Measurements from ENCODE around the gene ABRACL. TPM values are rescaled to one million over a fixed set of nuclear protein-coding genes. Genes with fewer than 3 reads are reported as not detected.

The ABRACL gene
- total and polyA plus RNA-seq, 2 of the 8 experiments (the other 6 are each of a cell fraction or from before 2014, with no cell fraction given) = 103 to 167 TPM

DNA sequence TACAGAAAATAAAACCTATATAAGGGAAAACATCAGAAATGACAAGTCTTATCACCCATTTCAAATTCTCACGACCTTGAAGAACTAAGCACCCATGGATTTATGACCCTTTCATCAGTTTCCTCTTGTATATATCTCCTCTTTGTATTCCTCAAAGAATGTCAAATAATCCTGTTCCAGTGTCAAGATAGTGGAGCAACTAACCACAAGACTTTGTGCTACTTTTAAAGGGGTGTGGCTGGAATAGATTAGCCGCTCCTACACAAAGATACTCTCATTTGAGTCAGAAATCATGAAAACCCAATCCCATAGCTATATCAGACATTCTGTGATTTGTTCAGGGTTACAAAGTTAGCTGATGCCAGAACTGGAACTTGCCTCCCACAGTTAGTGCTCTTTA, 47.1 kb upstream of the ABRACL start:
- Histone ChIP-seq H3K79me1 (ENCODE audit: low read depth, low read length) (peaks cover 8% of the 10 kb centered on the region), H3K4me2 (ENCODE audit: insufficient read depth in 1 of 2, low read depth in 2 of 2, low read length in 2 of 2) (no peak overlapping the region), H3K27me3 (replicated peaks in 1 of 4; ENCODE audit: control insufficient read depth in 3 of 4, extremely low read depth in 1 of 4, insufficient read depth in 3 of 4, low read length in 3 of 4) (no peaks in the 10 kb centered on the region), H3K27ac (ENCODE audit: low read depth, low read length) (no peak overlapping the region), H3K4me1 (replicated peaks in 1 of 4; ENCODE audit: control insufficient read depth in 3 of 4, insufficient read depth in 4 of 4, low read length in 3 of 4) (peaks cover 2 to 22% (median 10%) of the 10 kb centered on the region in 4 experiments; a peak in 4 of 7 replicates), H4K8ac (ENCODE audit: extremely low read depth, insufficient read depth, low read length) (no peak overlapping the region), H2BK15ac (ENCODE audit: low read length) (no peak overlapping the region), H2BK20ac (ENCODE audit: low read length) (no peak overlapping the region), H3K79me2 (ENCODE audit: control insufficient read depth in 1 of 2, insufficient read depth in 2 of 2, low read length in 2 of 2) (peaks cover 46 to 99% of the 10 kb centered on the region in 2 experiments), H3K9ac (replicated peaks in 1 of 4; ENCODE audit: extremely low read depth in 1 of 4, low read depth in 3 of 4, low read length in 3 of 4) (no peak overlapping the region), H2BK120ac (replicated peaks; ENCODE audit: low read depth, low read length) (no peak overlapping the region), H2AK5ac (ENCODE audit: low read depth, low read length) (no peak overlapping the region), H3K9me3 (ENCODE audit: insufficient read depth in 2 of 2, low read depth in 1 of 2, low read length in 1 of 2) (no peaks in the 10 kb centered on the region), H3K18ac (ENCODE audit: extremely low read depth, low read length) (no peak overlapping the region), H2BK5ac (ENCODE audit: low read depth, low read length) (no peak overlapping the region), H3K36me3 (ENCODE audit: control insufficient read depth in 2 of 4, insufficient read depth in 4 of 4, low read length in 3 of 4) (no peaks in the 10 kb centered on the region), H4K20me1 (replicated peaks in 1 of 2; ENCODE audit: control insufficient read depth in 1 of 2, insufficient read depth in 2 of 2, low read length in 2 of 2) (peaks cover 4 to 14% of the 10 kb centered on the region in 2 experiments), H3K4me3 (ENCODE audit: extremely low read depth in 1 of 4, insufficient read depth in 2 of 4, low read depth in 3 of 4, low read length in 4 of 4) (no peak overlapping the region), H3K23ac (ENCODE audit: insufficient read length) (no peak overlapping the region), H4K91ac (replicated peaks; ENCODE audit: insufficient read length, low read length) (no peak overlapping the region), H3K23me2 (ENCODE audit: low read depth, low read length) (no peaks in the 10 kb centered on the region; the same call in 1 of the 2 replicates), H2AFZ (ENCODE audit: low read length) (no peak overlapping the region), H2BK12ac (ENCODE audit: low read depth, low read length) (no peak overlapping the region), H4K5ac (ENCODE audit: insufficient read length, low read depth, low read length) (no peak overlapping the region), H3K56ac (replicated peaks; ENCODE audit: insufficient read length, low read depth, low read length) (no peak overlapping the region), H3K4ac (replicated peaks; ENCODE audit: insufficient read length, low read depth, low read length) (no peak overlapping the region), H3K14ac (ENCODE audit: insufficient read length) (no peak overlapping the region)
- 79% methylated on average over 2 of the region's 2 CpGs; no CpG with 5 or more reads in 1 of the 2 experiments for WGBS, 2 experiments (ENCODE audit: extremely low coverage in 1 of 2, insufficient coverage in 1 of 2, insufficient read length in 1 of 2, insufficient replicate concordance in 2 of 2, low coverage in 1 of 2, low lambda C conversion rate in 2 of 2, missing lambda C conversion rate in 1 of 2)
- no peak for TF ChIP-seq SP4 (IDR thresholded peaks at IDR 0.05; ENCODE audit: low read length)
- no peak for TF ChIP-seq POU5F1 (IDR thresholded peaks at IDR 0.05; ENCODE audit: low read depth, low read length)
- TF ChIP-seq HDAC6 (IDR thresholded peaks at IDR 0.05; ENCODE audit: low read depth, low read length) = no peak
- TF ChIP-seq JUN (IDR thresholded peaks at IDR 0.05; ENCODE audit: low read depth, low read length) = no peak
- no peak for TF ChIP-seq KDM1A (IDR thresholded peaks at IDR 0.05; ENCODE audit: borderline replicate concordance, low read length)
- TF ChIP-seq TAF1 (IDR thresholded peaks at IDR 0.05; ENCODE audit: low read depth, low read length) = no peak
- no peak for TF ChIP-seq BACH1 (IDR thresholded peaks at IDR 0.05; ENCODE audit: low read length)
- TF ChIP-seq NANOG (IDR thresholded peaks at IDR 0.05; ENCODE audit: insufficient read depth, low read depth, low read length, poor library complexity, severe bottlenecking) = no peak
- no peak for TF ChIP-seq SIX5 (IDR thresholded peaks at IDR 0.05; ENCODE audit: low read depth, low read length)
- FAIRE-seq = no peak
- POLR2A ChIA-PET (ENCODE audit: partially characterized antibody) = interaction anchor here (1.5 to 2.3 kb wide), 2 partner anchors 10 to 48 kb away, joined by 4 to 8 read pairs; no protein-coding TSS in a partner anchor
- no peak for DNase-seq (ENCODE audit: low read depth in 1 of 2, low spot score in 2 of 2)
- CTCF ChIA-PET (ENCODE audit: partially characterized antibody) = interaction anchor here (1.5 to 1.7 kb wide), 2 partner anchors 12 to 31 kb away, joined by 3 to 4 read pairs; no protein-coding TSS in a partner anchor
